Measurements from ENCODE around the gene GLYATL3.
"Not testable (repeated sequence)": the region's sequence is repeated elsewhere in the genome, so short reads cannot be mapped to it uniquely, and the experiment has no call there.

GLYATL3 gene

GRCh38 chr6:49499623-49500022, at the start of gene GLYATL3:
TSS of gene GLYATL3 (plus strand) at chr6:49499923. CDS start at chr6:49511991, 12,068 bp downstream.
- no peak for DNase-seq

GRCh38 chr6:49453221-49453620, 46.5 kb upstream of the GLYATL3 start:
- DNase-seq, result no peak

GRCh38 chr6:49454787-49455709, 44.7 kb upstream of the GLYATL3 start:
- no peak for DNase-seq

- no peak for DNase-seq
Observed at GRCh38 chr6:49457771-49458170, 42.0 kb upstream of the GLYATL3 start.

GRCh38 chr6:49462071-49462470, 37.7 kb upstream of the GLYATL3 start:
- no peak for DNase-seq

GRCh38 chr6:49462599-49462926, 37.2 kb upstream of the GLYATL3 start:
- no peak for DNase-seq

- peak; percentile 91 for DNase-seq
Observed at GRCh38 chr6:49462927-49463611, 36.7 kb upstream of the GLYATL3 start, which contains the start of the genes CENPQ and MMUT. TSS of gene CENPQ (plus strand) at chr6:49463370. CDS start at chr6:49470177, 6,807 bp downstream. TSS of gene MMUT (minus strand) at chr6:49463253. CDS start at chr6:49459466, 3,787 bp downstream.

DNA sequence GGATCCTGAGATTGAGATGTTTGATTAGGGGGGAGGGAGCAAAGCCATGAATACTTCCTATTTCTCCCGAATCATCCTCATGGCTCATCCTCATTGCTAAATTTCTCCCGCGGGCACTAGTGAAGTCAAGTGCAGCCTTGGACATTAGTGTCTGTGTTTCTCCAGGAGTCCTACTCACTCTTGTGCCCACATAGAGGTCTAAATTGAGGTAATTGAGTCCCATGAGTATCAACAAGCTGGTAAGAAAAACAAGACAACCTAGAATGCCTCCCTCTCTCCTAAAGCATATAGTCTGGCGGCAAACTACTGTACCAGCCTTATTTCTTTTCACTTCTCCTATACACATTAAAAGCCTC, 36.1 kb upstream of the GLYATL3 start:
- no peak for DNase-seq

GRCh38 chr6:49464691-49465090, 35.0 kb upstream of the GLYATL3 start:
- no peak for DNase-seq

- DNase-seq, result no peak
Observed at GRCh38 chr6:49468042-49468441, 31.7 kb upstream of the GLYATL3 start.

GRCh38 chr6:49476564-49476963, 23.2 kb upstream of the GLYATL3 start:
- DNase-seq, result not testable (repeated sequence)

DNA sequence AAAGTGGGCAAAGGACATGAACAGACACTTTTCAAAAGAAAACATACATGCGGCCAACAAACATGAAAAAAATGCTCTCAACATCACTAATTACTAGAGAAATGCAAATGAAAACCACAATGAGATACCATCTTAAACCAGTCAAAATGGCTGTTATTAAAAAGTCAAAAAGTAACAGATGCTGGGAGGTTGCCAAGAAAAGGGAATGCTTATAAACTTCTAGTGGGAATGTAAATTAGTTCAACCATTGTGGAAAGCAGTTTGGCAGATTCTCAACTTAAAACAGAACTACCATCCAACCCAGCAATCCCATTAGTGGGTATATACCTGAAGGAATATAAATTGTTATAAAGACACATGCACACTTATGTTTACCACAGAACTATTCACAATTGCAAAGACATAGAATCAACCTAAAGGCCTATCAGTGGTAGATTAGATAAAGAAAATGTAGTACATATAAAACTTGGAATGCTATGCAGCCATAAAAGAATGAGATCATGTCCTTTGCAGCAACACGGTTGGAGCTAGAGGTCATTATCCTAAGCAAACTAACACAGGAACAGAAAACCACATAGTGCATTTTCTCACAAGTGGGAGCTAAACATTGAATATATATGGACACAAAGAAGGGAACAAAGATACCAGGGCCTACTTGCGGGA, 20.3 kb upstream of the GLYATL3 start:
- no peak for DNase-seq

DNA sequence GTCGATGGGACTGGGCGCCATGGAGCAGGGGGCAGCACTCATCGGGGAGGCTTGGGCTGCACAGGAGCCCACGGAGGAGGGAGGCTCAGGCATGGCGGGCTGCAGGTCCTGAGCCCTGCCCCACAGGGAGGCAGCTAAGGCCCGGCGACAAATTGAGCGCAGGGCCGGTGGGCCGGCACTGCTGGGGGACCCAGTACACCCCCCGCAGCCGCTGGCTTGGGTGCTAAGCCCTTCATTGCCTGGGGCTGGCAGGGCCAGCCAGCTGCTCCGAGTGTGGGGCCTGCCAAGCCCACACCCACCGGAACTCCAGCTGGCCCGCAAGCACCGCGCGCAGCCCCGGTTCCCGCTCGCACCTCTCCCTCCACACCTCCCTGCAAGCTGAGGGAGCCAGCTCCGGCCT, 17.9 kb upstream of the GLYATL3 start:
- DNase-seq, result not testable (repeated sequence)

DNA sequence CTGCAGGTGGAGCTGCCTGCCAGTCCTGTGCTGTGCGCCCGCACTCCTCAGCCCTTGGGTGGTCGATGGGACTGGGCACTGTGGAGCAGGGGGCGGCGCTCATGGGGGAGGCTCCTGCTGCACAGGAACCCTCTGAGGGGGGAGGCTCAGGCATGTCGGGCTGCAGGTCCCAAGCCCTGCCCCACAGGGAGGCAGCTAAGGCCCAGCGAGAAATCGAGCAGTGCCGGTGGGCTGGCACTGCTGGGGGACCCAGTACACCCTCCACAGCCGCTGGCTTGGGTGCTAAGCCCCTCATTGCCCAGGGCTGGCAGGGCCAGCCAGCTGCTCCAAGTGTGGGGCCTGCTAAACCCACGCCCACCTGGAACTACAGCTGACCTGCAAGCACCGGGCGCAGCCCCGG, 16.3 kb upstream of the GLYATL3 start:
- DNase-seq, result not testable (repeated sequence)

GRCh38 chr6:49490633-49491032, 9.1 kb upstream of the GLYATL3 start:
- no peak for DNase-seq

DNA sequence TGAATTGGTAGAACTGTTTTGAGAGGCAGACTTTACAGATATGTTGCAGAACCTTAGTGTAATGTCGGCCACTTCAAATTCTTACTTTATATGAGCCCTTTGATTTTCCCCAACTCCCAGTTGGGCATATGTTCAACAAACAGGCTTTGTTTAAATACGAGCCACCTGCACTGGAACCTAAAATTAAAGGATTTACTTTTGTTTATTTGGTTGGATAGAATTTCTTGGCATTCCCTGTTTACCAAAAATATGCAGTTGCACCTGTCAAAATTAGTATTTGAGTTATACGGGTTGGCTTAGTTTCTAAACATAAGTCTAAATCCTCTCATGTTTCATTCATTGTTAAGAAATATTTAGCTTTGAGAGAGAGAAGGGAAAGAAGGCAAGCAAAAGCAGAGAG, 2.4 kb upstream of the GLYATL3 start:
- no peak for DNase-seq

- no peak for DNase-seq
Observed at GRCh38 chr6:49499126-49499525, 597 bp upstream of the GLYATL3 start.

DNA sequence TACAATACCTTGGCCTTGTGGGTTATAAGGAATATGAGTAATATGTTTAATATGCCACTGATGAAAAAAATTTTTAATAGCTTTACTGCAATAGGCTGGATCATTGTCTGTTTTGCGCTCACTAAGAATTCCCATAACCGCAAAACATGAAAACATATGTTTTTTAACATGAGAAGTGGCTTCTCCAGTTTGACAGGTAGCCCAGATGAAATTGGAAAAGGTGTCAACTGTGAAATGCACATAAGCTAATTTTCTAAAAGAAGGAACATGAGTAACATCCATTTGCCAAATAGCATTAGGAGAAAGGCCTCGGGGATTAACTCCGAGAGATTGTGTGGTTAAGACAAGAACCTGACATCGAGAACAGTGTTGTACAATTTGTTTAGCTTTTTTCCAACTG, 4.9 kb downstream of the GLYATL3 start:
- no peak for DNase-seq

DNA sequence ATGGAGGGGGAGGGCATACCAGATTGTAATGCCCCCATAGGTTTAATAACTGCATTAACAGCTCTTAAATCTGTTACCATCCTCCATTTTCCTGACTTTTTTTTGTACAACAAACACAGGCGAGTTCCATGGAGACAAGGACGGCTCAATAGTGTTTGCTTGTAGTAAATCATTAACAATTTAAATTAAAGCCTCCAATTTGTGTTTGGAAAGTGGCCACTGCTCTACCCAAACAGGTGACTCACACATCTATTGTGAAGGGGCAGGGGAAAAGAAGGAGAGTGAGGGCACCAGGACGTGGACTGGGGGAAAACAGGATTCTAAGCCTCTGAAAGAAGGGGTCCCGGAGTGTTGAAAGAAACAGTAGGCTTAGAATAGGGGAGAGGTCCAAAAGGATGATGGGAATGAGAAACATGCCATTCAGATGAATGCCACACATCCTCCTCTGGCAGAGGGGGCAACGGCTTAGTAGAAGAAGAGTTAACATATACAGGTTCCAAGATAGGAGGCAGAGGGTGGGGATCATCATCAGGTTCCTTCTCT, 6.9 kb downstream of the GLYATL3 start:
- DNase-seq, result no peak

DNA sequence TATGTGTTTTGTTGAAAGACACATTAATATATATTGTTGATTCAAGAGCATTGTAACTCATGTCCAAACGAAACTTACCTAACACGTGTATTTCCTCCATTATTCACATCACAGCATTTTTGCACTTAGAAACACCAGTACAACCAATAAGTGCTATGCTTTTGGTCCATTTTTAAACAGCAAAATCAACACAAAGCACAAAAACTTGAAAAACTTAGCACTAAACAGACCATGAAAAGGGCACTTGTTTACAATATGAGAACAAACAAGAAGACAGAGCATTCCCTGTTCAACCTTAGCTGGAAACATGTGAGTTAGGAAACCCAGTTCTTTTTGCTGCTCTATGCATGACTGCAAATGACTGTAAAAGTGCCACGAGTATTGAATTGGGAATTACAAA, 9.6 kb downstream of the GLYATL3 start:
- no peak for DNase-seq

DNA sequence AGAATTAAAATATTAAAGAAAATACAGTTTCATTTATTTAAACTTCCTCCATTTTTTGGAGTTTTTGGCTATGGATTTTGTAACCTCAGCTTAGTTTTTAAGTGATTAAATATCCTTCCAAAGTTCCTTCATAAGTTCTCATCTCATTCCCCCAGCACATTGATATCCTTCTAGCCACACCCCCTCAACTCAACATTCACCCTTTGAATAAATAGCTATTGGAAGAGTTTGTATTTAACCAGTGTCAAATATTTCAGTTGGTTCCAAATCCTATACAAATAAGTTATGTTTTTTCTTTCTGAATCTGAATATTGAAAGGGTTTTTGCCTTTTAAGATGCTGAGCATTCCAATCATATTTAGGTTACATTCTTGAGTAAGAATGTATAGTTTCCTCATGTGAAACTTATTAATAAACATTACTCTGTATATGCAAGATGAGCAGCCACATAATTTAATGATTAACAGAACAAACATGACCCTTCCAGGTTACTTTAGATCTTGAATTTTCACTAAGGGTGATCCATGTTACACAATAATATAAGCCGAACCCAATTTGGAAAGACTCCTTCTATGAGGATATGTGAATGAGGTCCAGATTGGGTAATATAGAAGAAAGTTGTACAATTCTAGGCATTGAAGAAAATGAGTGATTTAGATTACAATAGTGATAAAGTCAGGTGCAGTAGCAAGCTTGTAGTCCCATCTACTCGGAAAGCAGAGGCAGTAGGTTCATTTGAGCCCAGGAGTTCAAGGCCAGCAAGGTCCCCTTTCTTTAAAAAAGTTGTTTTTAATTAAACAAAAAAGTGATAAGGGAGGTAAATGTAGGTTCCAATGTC, 13.6 kb downstream of the GLYATL3 start:
- no peak for DNase-seq
